ENCODE results near the gene ASXL3.

ASXL3 gene

GRCh38 chr18:33580546-33580945 lies 2.5 kb downstream of the ASXL3 start:
- no peak for TF ChIP-seq CTCF (IDR thresholded peaks at IDR 0.05; ENCODE audit: low read depth, low read length)
- DNase-seq (ENCODE audit: low read depth, low spot score) = no peak
- in situ Hi-C loops (cut with HindIII; ENCODE audit: low sequenced_read_pairs) = no loop called here
- no peak overlapping the region for H3K4me3 ChIP-seq (ENCODE audit: low read depth, low read length)

DNA sequence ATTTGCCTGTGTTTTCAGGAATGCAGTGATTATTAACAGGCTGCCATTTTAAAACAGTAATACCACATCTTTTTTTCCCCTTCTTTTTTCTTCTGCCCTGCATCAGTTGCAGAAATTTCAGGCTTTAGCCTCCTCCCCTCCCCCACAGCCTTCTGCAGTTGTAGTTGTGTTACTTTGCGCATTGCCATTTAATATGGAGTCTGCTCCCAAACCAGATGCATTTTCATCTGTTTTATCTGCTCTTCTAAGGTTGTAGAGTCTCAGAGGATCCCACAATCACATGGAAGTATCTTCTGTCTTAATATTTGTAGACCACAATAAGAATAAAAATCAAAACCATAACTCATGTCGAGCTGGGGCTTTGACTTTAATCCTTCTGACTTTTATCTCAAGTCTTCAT lies 3.8 kb downstream of the ASXL3 start:
- in situ Hi-C loops (cut with HindIII; ENCODE audit: low sequenced_read_pairs) = no loop called here
- no peak for TF ChIP-seq CTCF (IDR thresholded peaks at IDR 0.05; ENCODE audit: low read depth, low read length)
- no peak overlapping the region for H3K4me3 ChIP-seq (ENCODE audit: low read depth, low read length)
- no peak for DNase-seq (ENCODE audit: low read depth, low spot score)

DNA sequence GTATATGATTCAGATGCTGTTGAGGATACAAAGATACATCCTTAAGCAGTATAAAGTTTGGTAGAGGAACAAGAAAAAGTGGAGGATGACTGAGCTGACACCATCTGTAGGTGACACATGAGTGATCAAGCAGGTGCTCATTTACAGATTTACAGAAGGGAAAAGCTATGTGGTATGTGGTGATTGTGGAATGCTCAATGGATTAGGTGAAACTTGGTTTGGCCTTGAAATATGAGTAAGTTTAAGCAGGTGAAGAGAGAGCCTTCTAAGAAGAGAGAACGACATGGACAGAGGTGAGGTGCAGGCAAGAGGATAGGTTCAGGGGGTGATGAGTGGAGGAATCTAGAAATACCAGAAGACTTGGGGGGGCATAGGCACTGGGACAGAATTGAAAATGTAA lies 5.9 kb downstream of the ASXL3 start:
- DNase-seq (ENCODE audit: low read depth, low spot score) = no peak
- in situ Hi-C loops (cut with HindIII; ENCODE audit: low sequenced_read_pairs) = no loop called here
- TF ChIP-seq CTCF (IDR thresholded peaks at IDR 0.05; ENCODE audit: low read depth, low read length) = no peak
- H3K4me3 ChIP-seq (ENCODE audit: low read depth, low read length) = no peak overlapping the region

GRCh38 chr18:33584548-33585430 lies 6.8 kb downstream of the ASXL3 start:
- DNase-seq (ENCODE audit: low read depth, low spot score) = no peak
- in situ Hi-C loops (cut with HindIII; ENCODE audit: low sequenced_read_pairs) = no loop called here
- TF ChIP-seq CTCF (IDR thresholded peaks at IDR 0.05; ENCODE audit: low read depth, low read length) = no peak
- H3K4me3 ChIP-seq (ENCODE audit: low read depth, low read length) = no peak overlapping the region

DNA sequence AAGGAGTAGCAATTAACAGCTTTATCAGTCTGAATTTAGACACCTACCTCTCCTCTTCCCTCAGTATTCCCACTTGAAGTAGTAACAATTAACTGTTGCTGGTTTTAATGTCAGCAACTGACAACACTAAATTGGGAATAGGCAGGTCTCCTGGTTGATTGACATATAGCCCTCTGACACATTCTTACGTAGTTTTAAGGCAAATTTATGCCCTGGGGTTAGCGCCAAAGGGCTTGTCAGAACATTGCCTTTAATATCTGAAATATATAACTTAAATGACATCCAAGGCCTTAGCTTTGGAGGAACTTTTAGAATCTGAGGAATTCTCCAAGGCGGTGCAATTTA lies 7.4 kb downstream of the ASXL3 start:
- in situ Hi-C loops (cut with HindIII; ENCODE audit: low sequenced_read_pairs) = no loop called here
- DNase-seq (ENCODE audit: low read depth, low spot score) = no peak
- H3K4me3 ChIP-seq (ENCODE audit: low read depth, low read length) = no peak overlapping the region

DNA sequence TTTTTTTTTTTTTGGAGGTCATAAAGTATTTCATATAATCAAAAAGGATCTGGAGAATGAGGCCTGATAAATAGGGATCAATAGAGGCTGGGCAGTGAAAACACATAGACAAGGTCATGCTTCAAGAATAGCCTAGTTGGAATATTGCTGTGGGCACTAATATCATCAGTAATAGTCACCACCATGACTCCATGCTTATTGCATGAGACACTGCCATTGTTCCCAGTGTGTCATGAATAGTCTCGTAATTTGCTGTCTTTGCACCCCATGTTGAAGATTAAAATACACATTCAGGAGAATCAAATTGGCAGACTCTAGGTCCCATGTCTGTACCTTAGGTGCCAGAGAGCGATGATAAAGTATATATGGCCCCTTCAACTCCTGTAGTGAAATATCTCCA lies 10.3 kb downstream of the ASXL3 start:
- TF ChIP-seq CTCF (IDR thresholded peaks at IDR 0.05; ENCODE audit: low read depth, low read length) = no peak
- in situ Hi-C loops (cut with HindIII; ENCODE audit: low sequenced_read_pairs) = no loop called here
- H3K4me3 ChIP-seq (ENCODE audit: low read depth, low read length) = no peak overlapping the region
- DNase-seq (ENCODE audit: low read depth, low spot score) = no peak

More for the DNA sequence above, 7.4 kb downstream of the ASXL3 start:
- no peak for TF ChIP-seq CTCF (IDR thresholded peaks at IDR 0.05; ENCODE audit: low read depth, low read length)

All from astrocyte of the spinal cord (primary cell).